ENCODE results near the gene COX7A2L. TPM values are rescaled to one million over a fixed set of nuclear protein-coding genes. Genes with fewer than 3 reads are reported as not detected.

COX7A2L gene
- total RNA-seq, 1 donor from 2014 or later: 109 TPM

DNA sequence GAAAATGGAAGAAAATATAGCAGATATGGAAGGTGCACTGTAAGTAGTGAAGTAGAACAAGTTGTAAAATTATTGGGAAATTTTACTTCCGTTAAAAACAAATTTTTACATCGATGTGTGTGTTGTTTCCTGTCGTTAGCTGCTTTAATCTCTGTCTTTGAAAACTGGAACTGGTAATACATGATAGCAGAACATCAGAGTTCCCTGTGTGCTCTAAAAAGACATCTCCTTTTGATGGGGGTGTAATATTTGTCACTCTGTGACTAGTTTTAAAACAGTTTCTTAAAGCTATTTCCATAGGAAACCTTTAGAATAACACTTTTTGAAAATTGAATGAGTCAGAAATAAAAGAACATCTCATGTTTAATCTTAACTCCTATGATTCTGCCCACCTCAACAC lies 43.5 kb downstream of the COX7A2L start:
- DNase-seq: no peak
- H3K4me1 ChIP-seq: no peaks in the 10 kb centered on the region
- intact Hi-C loops (cut with micrococcal nuclease): no loop called here
- peaks cover 36% of the 10 kb centered on the region for H3K36me3 ChIP-seq
- no peaks in the 10 kb centered on the region for H3K9me3 ChIP-seq (replicated peaks)
- H3K27ac ChIP-seq (replicated peaks): no peak overlapping the region
- no peaks in the 10 kb centered on the region for H3K27me3 ChIP-seq (ENCODE audit: low read depth)
- TF ChIP-seq, protein P1, sequence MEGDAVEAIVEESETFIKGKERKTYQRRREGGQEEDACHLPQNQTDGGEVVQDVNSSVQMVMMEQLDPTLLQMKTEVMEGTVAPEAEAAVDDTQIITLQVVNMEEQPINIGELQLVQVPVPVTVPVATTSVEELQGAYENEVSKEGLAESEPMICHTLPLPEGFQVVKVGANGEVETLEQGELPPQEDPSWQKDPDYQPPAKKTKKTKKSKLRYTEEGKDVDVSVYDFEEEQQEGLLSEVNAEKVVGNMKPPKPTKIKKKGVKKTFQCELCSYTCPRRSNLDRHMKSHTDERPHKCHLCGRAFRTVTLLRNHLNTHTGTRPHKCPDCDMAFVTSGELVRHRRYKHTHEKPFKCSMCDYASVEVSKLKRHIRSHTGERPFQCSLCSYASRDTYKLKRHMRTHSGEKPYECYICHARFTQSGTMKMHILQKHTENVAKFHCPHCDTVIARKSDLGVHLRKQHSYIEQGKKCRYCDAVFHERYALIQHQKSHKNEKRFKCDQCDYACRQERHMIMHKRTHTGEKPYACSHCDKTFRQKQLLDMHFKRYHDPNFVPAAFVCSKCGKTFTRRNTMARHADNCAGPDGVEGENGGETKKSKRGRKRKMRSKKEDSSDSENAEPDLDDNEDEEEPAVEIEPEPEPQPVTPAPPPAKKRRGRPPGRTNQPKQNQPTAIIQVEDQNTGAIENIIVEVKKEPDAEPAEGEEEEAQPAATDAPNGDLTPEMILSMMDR (IDR thresholded peaks at IDR 0.05; ENCODE audit: borderline replicate concordance): no peak
- H3K4me3 ChIP-seq: no peak overlapping the region

DNA sequence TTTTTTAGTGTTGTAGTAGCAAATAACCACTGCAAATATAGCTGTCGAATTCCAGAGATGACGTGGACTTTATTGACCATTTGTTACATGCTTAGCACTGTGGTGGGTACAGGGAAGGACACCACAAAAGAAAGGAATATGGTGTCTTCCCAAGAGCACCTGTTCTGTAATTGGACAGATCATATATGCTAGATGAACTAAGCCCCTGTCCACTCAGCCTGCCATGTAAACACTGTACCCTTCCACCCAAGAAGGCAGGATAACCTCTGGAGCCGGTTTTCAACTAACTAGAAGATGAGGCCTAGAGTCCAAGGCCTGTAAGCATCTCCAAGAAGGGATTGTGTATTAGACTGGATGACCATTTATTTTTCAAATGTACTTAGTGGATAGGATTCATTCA lies 44.1 kb downstream of the COX7A2L start:
- Histone ChIP-seq H3K4me1 (no peaks in the 10 kb centered on the region), H3K4me3 (no peak overlapping the region), H3K27ac (replicated peaks) (no peak overlapping the region), H3K36me3 (peaks cover 36% of the 10 kb centered on the region), H3K27me3 (ENCODE audit: low read depth) (no peaks in the 10 kb centered on the region), H3K9me3 (replicated peaks) (no peaks in the 10 kb centered on the region)
- intact Hi-C loops (cut with micrococcal nuclease): no loop called here
- TF ChIP-seq, protein P1 (IDR thresholded peaks at IDR 0.05; ENCODE audit: borderline replicate concordance): no peak
- DNase-seq: no peak

DNA sequence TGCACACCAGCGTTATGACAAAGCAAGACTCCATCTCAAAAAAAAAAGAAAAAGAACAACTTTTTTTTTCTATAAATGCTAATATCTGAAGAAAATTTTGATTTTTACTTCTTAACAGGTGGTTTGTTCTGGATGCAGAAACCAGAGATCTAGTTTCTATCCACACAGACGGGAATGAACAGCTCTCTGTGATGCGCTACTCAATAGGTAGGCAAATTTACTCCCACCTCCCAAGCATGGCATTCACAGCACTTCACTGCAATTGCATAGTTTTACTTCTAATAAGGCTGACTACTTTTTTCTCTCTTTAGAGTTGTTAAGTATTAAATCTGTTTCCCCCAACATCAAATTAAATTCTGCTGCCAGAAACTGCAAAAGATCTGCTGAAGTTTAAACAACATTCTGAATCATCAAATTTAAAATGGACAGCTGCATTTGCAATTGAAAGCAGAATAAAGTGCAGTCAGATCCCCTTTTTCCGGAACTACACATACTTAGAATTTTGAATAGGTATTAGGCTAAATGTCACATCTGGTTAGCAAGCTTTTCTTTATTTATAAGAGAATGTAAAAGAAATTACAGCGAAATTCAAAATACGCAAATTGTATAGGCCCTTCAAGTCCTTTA lies 45.1 kb downstream of the COX7A2L start:
- H3K27ac ChIP-seq (replicated peaks): no peak overlapping the region
- H3K4me1 ChIP-seq: no peaks in the 10 kb centered on the region
- DNase-seq: no peak
- TF ChIP-seq, protein P1 (IDR thresholded peaks at IDR 0.05; ENCODE audit: borderline replicate concordance): no peak
- peaks cover 31% of the 10 kb centered on the region for H3K36me3 ChIP-seq
- intact Hi-C loops (cut with micrococcal nuclease): no loop called here
- H3K9me3 ChIP-seq (replicated peaks): no peaks in the 10 kb centered on the region
- no peaks in the 10 kb centered on the region for H3K27me3 ChIP-seq (ENCODE audit: low read depth)
- no peak overlapping the region for H3K4me3 ChIP-seq

DNA sequence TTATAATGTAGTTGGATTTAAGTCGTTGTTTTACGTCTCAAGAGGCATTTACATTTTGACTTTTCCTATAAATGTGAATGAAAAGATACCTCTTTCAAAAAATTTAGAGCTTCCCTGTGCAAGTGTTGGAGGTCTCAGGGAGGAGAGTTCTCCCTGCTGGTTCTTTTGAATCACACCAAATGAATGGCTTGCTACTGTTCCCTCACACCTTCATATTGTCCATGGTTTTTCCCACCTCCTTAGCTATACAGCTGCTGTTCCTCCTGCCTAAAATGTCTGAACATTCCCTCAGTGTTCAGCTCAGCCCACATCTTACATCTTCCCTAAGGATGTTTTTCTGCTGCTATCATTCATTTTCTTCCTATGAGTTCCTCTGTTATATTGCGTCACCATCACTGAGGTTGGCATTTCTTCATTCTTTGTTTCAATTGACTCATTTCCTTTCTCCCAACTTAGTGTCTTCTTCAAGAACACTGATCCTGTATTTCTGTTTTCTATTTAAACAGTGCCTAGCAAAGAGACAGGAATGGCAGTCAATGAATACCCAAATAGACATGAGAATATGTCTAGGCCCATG lies 46.0 kb downstream of the COX7A2L start:
- peaks cover 30% of the 10 kb centered on the region for H3K36me3 ChIP-seq
- DNase-seq: no peak
- H3K4me1 ChIP-seq: no peaks in the 10 kb centered on the region
- intact Hi-C loops (cut with micrococcal nuclease): no loop called here
- TF ChIP-seq, protein P1 (IDR thresholded peaks at IDR 0.05; ENCODE audit: borderline replicate concordance): no peak
- H3K27me3 ChIP-seq (ENCODE audit: low read depth): no peaks in the 10 kb centered on the region
- H3K9me3 ChIP-seq (replicated peaks): no peaks in the 10 kb centered on the region
- no peak overlapping the region for H3K4me3 ChIP-seq
- H3K27ac ChIP-seq (replicated peaks): no peak overlapping the region

DNA sequence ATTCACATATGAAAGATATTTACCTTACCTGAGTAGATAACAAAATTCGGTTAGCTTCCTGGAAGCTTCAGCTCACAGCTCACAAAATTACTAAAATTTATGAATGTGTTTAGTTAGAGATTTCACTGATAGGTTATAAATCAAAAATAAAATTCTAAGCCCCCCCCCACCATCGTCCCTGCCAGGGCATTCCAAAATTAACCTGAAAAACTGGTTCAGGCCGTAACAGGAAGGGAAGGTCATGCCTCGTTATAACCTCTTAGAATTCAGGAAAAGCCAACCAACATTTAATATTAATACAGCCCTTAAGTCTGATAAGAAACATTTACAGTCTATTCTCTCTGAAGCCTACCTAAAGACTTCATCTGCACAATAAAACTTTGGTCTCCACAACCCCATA lies 48.9 kb downstream of the COX7A2L start:
- H3K9me3 ChIP-seq (replicated peaks): no peaks in the 10 kb centered on the region

More for the DNA sequence above, 48.9 kb downstream of the COX7A2L start:
- H3K36me3 ChIP-seq: peaks cover 9% of the 10 kb centered on the region
- no peak for DNase-seq
- no peak overlapping the region for H3K4me3 ChIP-seq
- H3K4me1 ChIP-seq: no peaks in the 10 kb centered on the region
- TF ChIP-seq, protein P1 (IDR thresholded peaks at IDR 0.05; ENCODE audit: borderline replicate concordance): no peak
- no peaks in the 10 kb centered on the region for H3K27me3 ChIP-seq (ENCODE audit: low read depth)
- intact Hi-C loops (cut with micrococcal nuclease): no loop called here
- no peak overlapping the region for H3K27ac ChIP-seq (replicated peaks)
